HG03175 (cell line): ENCODE measurements around the gene PRSS53.

ENCODE experiments used
- ATAC-seq: cut with Tn5 transposase; IDR thresholded peaks from one replicate; pipeline ENCODE4 v1.9.1; 2021; ENCODE audit warnings: mild to moderate bottlenecking, moderate library complexity; ENCODE audit not compliant: unreplicated experiment

PRSS53 gene

GRCh38 chr16:31099860-31100638 lies 11.3 kb upstream of the PRSS53 start:
- ATAC-seq, result no peak

DNA sequence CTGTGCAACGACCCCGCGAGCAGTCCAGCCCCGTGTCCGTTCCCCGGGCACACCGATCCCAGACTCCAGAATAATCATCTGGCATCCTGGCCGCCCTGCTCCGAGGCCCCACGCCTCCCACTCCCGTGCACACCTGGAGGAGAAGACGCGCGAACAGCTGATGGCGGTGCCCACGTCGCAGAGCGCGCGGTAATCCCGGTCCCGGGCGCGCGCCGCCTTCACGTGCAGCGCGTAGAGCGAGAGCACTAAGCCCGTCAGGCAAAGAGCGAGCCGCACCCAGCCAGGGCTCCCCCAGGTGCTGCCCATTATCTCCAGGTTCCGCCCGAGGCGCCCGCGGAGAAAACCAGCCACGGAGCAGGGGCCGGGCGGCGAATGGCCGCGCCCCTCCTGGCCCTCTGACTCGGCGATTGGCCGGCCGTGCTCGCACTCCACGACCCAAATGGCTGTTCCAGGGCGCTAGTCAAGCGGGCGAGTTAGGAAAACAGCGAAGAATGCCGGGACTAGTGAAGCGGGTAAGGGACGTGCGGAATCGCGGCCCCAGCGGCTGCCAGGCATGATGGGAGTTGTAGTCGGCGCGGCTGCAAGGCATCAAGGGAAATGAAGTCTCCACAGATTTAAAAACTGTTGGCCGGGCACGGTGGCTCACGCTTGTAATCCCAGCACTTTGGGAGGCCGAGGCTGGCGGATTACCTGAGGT lies 5.8 kb upstream of the PRSS53 start, which contains the start of gene VKORC1:
Gene VKORC1, minus strand, starts transcription at position 374 of the 697 bp plus-strand sequence. Its CDS starts 68 bp downstream, at position 306.
- ATAC-seq, result peak; percentile 82

DNA sequence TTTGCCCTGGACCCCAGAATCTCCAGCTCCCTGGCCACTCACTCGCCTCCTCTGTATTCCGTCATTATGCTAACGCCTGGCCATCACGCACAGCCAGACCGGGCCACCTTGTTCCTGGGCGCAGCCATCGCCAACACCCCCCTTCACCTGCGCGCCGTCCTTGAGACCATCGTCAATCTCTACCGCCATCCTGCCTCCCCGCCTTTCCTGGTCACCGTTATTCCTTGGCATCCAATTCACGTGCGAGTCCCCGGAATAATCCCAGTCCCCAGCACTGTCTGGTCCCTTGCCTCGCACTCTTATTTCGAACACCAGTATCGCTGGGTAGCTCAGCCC lies 5.3 kb upstream of the PRSS53 start:
- peak; percentile 9 for ATAC-seq

GRCh38 chr16:31093132-31093703 lies 4.5 kb upstream of the PRSS53 start:
- ATAC-seq, result no peak

- no peak for ATAC-seq
Measured at GRCh38 chr16:31092330-31092729, 3.6 kb upstream of the PRSS53 start.

DNA sequence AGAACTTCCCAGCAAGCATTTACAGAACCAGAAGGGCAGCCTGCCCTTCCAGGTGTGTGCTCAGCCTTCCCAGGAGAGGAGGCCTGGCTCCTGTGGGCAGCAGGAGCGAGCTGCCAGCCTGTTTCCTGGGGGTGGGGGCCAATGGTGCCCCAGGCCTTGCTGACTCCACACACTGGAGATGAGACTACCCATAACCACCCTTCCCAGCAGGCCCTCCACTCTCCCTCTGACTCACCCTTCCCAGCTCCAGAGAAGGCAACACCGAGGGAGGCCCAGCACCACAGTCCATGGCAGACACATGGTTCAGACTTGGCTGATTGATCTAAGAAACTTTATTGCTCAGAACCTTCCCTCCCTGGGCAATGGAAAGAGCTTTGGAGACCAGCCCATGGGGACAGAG lies 1.8 kb upstream of the PRSS53 start:
- no peak for ATAC-seq

DNA sequence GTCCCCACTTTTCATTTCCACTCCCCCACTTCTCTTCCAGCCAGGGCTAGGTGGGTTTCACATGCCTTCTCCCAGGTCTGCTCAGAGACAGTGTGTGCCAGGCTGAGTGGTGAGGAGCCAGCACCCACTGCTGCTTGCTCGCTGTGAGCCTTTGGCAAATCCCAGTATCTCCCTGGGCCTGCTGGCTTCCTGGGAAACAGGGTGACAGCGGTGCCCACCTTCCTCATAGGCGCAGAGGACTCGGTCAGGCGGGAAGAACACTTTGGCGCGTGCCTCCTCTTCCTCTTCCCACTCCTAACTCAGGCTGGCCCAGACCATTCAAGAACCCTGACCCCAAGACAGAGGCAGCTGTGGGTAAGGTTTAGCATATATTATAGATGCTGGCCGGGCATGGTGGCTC lies 456 bp upstream of the PRSS53 start:
- no peak for ATAC-seq

DNA sequence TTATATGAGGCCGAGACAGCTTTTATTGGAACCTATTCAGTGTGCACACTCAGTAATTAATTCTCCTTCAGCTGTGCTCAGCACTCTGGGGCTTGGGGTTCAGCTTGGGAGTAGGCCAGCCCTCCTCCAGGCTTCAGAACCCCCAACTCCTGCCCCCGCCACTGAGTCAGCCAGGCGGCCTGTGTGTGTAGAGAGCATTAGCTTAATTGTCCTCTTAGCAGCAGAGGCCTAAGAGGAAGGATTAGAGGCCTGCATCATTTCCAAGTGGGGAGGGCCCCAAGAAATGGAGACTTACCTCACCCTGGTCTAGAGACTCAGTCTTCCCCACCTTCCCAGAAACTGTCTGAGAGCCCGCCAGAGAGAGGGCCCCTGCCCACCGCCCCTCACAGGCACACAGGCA lies 772 bp downstream of the PRSS53 start:
- no peak for ATAC-seq

DNA sequence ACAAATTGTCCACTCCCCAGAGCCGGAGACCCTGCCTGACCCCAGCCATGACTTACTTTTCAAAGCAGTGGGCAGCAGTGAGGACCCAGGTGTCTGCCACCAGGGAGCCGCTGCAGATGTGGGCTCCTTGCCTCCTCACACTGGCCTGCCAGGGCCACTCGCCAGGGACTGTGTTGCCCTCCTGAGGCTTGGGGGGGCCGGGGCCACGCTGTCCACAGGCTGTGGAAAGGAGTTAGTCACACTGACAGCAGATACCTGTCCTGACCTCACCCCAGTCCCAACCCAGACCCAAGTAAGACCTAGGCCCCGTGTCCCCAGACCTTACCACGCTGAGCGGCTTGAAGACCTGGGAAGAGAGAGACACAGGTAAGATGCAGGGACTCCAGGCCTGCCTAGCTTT lies 1.3 kb downstream of the PRSS53 start:
- ATAC-seq, result no peak

DNA sequence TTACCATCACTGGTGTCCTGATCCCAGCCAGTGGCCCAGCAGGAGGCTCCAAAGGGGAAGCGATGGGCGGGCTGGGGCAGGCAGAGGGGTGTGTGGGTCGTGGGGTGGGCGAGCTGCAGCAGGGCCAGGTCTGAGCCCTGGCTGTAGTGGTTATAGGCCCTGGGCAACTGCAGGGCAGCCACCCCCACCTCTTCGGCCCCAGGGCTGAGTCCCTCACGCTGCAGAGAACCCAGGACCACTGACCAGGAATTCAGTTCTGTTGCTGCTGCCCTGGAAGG lies 2.2 kb downstream of the PRSS53 start:
- no peak for ATAC-seq

DNA sequence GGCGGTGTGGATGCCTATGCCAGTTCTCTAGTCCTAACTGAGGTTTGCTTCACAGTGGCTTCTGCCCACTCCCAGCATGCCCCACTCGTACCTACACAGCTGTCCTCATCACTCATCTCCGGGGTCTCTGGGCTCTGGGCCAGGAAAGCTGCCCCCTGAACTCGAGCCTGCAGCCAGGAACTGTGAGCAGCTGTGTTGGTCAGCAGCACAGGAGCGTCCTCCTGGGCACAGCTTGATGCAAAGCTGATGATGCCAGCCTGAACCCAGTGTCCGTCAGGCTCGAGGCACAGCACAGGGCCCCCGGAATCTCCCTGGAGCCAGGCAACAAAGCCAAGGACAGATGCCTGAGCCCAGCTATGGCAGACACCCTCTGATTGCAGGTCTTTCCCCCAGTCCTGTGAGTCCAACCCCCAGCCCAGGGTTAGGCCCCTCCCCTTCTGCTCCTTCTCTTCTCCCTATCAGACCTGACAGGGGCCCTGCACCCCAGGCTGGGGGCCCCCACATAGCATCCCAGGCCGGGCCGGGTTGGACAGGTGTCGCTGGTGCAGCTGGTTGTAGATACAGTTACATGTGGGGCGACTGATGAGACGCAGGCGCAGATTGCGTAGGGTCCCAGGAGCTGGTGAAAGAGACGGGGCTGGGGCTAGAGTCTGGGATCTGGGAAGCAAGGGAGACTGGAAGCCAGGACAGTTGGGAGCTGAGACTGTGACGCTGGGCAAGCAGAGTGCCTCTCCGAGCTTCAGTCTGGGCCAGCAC lies 2.7 kb downstream of the PRSS53 start:
- no peak for ATAC-seq

- ATAC-seq, result no peak
Measured at GRCh38 chr16:31085411-31085810, 3.3 kb downstream of the PRSS53 start.

- ATAC-seq, result no peak
Measured at GRCh38 chr16:31084584-31085302, 4.0 kb downstream of the PRSS53 start.

DNA sequence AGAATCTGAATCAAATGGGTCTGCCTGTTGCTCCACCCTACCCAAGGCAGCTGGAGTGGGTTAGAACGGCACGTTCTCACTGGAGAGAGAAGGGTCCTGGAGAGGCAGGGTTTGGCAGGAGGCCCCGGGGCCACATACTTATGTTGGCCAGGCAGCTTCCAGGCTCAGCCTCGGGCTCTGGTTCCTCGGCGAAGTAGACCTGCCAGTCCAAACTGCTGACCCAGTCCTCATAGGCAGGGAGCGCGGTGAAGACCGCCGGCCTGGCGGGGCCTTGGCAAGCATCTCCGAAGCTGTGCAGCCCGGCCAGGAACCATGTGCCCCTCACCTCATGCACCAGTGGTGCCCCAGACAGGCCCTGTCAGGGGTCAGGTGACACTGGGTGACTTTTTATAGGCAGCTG lies 4.8 kb downstream of the PRSS53 start:
- no peak for ATAC-seq

GRCh38 chr16:31083556-31083955 lies 5.2 kb downstream of the PRSS53 start:
- ATAC-seq, result no peak

DNA sequence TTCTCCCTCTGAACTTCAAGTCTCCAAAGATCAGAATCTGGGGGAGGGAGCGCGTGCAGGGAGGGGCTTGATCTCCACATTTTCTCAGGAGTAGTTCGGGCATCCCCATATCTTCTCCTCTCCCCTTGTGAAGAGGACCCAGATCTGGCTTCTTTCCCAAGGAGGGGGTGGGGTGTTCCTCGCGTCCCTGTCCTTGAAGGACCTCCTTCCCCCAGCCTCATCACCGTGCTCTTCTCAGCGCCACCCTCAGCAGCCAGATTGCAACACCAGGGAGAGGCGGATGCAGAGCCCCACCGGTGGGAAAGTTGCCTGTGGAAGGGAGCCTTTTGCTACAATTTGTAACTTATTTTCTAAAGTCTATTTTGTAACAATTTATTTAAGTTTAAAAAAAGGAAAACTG lies 5.7 kb downstream of the PRSS53 start:
- ATAC-seq, result no peak

- ATAC-seq, result no peak
Measured at GRCh38 chr16:31082368-31083045, 6.2 kb downstream of the PRSS53 start.

- no peak for ATAC-seq
Measured at GRCh38 chr16:31081428-31082351, 7.1 kb downstream of the PRSS53 start.

- ATAC-seq, result no peak
Measured at GRCh38 chr16:31080756-31081419, 7.9 kb downstream of the PRSS53 start.
